Muscle layer of duodenum (tissue), 2 donors: ENCODE results near the gene ST3GAL4.

Experiments used
- H3K27ac ChIP-seq: one replicate; pipeline ENCODE4 v1.7.0; 2013; ENCODE audit warnings: mild to moderate bottlenecking, low read length
- H3K27me3 ChIP-seq: one replicate; pipeline ENCODE4 v1.7.0; 2013; ENCODE audit warnings: low read depth, mild to moderate bottlenecking, control low read depth, low read length
- H3K36me3 ChIP-seq, 2 donors: one replicate each; pipeline ENCODE4 v1.7.0; 2013; ENCODE audit warnings: low read length in 2 of 2, control low read depth in 1 of 2, mild to moderate bottlenecking in 1 of 2; ENCODE audit not compliant: insufficient read depth in 2 of 2, control insufficient read depth in 1 of 2
- H3K4me1 ChIP-seq, 2 donors: one replicate each; pipeline ENCODE4 v1.7.0; 2013; ENCODE audit warnings: low read length in 2 of 2, mild to moderate bottlenecking in 2 of 2, control low read depth in 1 of 2, moderate library complexity in 1 of 2; ENCODE audit not compliant: insufficient read depth in 2 of 2, control insufficient read depth in 1 of 2
- H3K4me3 ChIP-seq, 2 donors: one replicate each; pipeline ENCODE4 v1.7.0; 2013; ENCODE audit warnings: low read length in 2 of 2, low read depth in 1 of 2, mild to moderate bottlenecking in 1 of 2
- H3K9me3 ChIP-seq, 2 donors: one replicate each; pipeline ENCODE4 v1.7.0; 2013; ENCODE audit warnings: low read length in 2 of 2, control low read depth in 1 of 2, mild to moderate bottlenecking in 1 of 2; ENCODE audit not compliant: control insufficient read depth in 1 of 2
- donor health status: healthy.

The ST3GAL4 gene

DNA sequence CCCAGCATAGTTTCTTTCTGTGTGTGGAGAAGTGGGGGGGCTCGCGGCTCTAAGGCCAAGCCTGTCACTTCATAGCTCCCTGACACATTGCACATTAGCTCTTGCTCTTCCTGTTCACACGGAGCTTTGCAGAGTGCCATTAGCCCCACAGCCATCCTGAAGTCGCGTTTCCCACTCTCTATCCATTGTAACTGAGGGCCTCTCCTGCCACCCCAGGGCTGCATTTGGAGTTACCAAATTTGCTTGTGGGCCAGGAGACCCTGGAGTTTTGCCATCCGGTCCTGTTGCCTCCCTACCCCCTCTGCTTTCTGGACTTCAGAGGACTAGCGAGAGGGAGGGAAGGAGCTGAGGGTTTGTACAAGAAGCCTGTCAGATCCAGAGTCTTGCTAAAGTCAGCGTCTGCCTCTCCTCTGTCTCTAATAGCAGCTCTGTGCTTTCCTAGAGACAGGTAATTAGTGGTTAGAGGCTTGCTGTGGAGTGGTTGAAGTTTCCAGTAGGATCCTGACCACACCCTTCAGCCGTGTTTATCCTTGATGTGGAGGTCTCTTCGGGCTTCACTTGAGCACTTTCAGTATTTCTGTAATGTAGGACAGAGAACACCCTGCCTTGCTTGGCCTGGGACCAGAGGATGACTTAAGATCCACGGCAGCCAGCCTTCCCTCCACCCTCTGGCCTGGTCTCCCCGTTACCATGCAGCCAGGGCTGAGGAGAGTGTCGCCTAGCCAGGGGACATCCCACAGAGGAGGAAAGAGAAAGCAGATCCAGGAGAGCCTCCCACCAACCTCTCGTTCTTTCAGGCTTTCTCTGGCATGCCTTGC, 37.5 kb upstream of the ST3GAL4 start:
- Histone ChIP-seq H3K9me3 (no peaks in the 10 kb centered on the region), H3K4me3 (peak overlapping the region in 1 of 2 donors; percentile 39), H3K36me3 (peaks cover 0 to 4% of the 10 kb centered on the region in 2 donors), H3K27me3 (no peaks in the 10 kb centered on the region), H3K27ac (peak overlapping the region; percentile 71), H3K4me1 (peaks cover 22 to 28% of the 10 kb centered on the region in 2 donors)

- Histone ChIP-seq H3K27ac (peak overlapping the region; percentile 71), H3K27me3 (no peaks in the 10 kb centered on the region), H3K36me3 (peaks cover 0 to 4% of the 10 kb centered on the region in 2 donors), H3K4me1 (peaks cover 22 to 28% of the 10 kb centered on the region in 2 donors), H3K4me3 (peak overlapping the region in 1 of 2 donors; percentile 39), H3K9me3 (no peaks in the 10 kb centered on the region)
Observed at GRCh38 chr11:126318574-126319373, 36.7 kb upstream of the ST3GAL4 start.

- H3K4me1 ChIP-seq = peaks cover 22 to 28% of the 10 kb centered on the region in 2 donors
- no peaks in the 10 kb centered on the region for H3K27me3 ChIP-seq
- H3K4me3 ChIP-seq = no peak overlapping the region
- H3K27ac ChIP-seq = peak overlapping the region; percentile 71
- H3K36me3 ChIP-seq = peaks cover 0 to 4% of the 10 kb centered on the region in 2 donors
- no peaks in the 10 kb centered on the region for H3K9me3 ChIP-seq
Observed at GRCh38 chr11:126319374-126319740, 36.1 kb upstream of the ST3GAL4 start.

GRCh38 chr11:126322996-126323395, 32.5 kb upstream of the ST3GAL4 start:
- peaks cover 16 to 18% of the 10 kb centered on the region in 2 donors for H3K4me1 ChIP-seq
- H3K4me3 ChIP-seq = no peak overlapping the region
- H3K27ac ChIP-seq = no peak overlapping the region
- peaks cover 0 to 4% of the 10 kb centered on the region in 2 donors for H3K36me3 ChIP-seq
- H3K9me3 ChIP-seq = no peaks in the 10 kb centered on the region
- no peaks in the 10 kb centered on the region for H3K27me3 ChIP-seq

GRCh38 chr11:126327281-126328000, 28.0 kb upstream of the ST3GAL4 start:
- no peak overlapping the region for H3K27ac ChIP-seq
- H3K9me3 ChIP-seq = no peaks in the 10 kb centered on the region
- no peaks in the 10 kb centered on the region for H3K27me3 ChIP-seq
- no peak overlapping the region for H3K4me3 ChIP-seq
- H3K36me3 ChIP-seq = peaks cover 5 to 6% of the 10 kb centered on the region in 2 donors
- H3K4me1 ChIP-seq = peaks cover 0 to 8% of the 10 kb centered on the region in 2 donors

DNA sequence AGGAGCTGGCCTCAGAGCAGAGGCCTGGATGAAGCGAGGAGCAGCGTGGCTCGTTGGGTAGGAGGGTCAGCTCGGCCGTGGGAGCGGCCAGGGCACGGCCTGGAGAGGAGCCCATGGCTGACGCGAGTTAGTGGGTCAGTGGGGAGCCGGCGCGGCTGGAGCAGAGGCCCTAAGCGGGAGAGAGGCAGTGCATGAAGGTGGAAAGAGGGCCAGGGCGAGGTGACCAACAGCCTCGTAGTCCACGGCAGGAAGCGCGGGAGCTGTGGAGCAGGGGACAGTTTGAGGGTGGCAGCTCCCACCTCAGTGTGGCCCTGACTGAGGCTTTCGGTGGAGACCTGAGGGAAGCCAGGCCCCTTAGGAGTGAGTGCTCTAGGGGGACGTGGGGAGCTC, 27.5 kb upstream of the ST3GAL4 start:
- H3K4me3 ChIP-seq = no peak overlapping the region
- no peaks in the 10 kb centered on the region for H3K27me3 ChIP-seq
- peaks cover 5 to 6% of the 10 kb centered on the region in 2 donors for H3K36me3 ChIP-seq
- H3K27ac ChIP-seq = no peak overlapping the region
- H3K4me1 ChIP-seq = peaks cover 0 to 8% of the 10 kb centered on the region in 2 donors
- H3K9me3 ChIP-seq = no peaks in the 10 kb centered on the region

DNA sequence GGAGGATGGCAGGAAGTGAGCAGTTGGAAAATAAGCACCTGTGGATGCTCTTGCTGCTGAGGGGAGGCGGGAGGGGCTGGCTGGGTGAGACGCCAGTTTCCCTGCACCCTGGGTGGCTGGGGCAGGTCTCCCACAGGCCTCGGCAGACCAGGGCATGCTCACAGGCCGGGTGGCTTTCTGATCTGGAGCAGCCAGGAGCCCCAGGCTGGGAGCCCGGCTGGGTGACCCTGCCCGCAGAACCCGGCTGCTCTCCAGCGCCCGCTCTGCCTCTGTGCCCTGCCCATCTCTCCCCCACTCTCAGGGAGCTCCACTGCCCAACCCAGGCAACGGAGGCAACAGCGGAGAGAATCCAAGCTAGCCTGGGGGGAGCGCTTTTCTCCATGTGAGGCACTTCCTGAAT, 27.0 kb upstream of the ST3GAL4 start:
- Histone ChIP-seq H3K27ac (no peak overlapping the region), H3K4me3 (no peak overlapping the region), H3K27me3 (no peaks in the 10 kb centered on the region), H3K9me3 (no peaks in the 10 kb centered on the region), H3K36me3 (peaks cover 5 to 6% of the 10 kb centered on the region in 2 donors), H3K4me1 (peaks cover 0 to 8% of the 10 kb centered on the region in 2 donors)

DNA sequence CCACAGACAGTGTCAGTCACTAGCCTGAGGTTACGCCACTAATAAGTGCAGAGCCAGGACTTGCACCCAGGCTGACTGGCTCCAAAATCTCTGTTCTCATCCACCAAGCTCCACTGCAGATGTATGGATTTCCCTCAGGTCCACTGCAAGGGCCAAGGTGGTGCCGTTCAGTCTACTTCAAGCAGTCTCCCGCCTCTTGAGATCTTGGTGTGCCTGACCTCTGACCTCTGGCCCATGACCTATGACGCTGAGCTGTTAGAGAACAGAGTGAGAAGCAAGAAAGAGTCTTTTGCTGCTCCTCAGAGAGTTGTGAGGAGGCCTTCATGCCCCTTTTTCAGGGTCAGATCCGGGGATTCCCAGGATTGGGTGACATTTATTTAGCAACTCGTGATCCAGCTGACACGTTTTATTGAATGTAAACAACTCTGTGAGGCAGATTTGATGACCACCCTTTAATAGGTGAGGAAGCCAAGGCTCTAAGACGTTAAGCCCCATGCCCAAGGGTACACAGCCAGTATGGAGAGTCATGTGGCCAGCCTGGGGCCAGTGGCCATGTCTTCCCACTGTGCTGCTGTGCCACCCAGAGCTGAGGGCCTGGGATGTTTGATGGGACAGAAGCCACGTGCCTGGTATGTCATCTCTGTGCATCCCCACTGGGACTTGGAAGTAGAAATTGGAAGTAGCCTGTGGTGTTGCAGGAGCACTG, 26.4 kb upstream of the ST3GAL4 start:
- Histone ChIP-seq H3K27ac (no peak overlapping the region), H3K9me3 (no peaks in the 10 kb centered on the region), H3K4me3 (no peak overlapping the region), H3K27me3 (no peaks in the 10 kb centered on the region), H3K4me1 (peaks cover 0 to 8% of the 10 kb centered on the region in 2 donors), H3K36me3 (peaks cover 5 to 6% of the 10 kb centered on the region in 2 donors)

DNA sequence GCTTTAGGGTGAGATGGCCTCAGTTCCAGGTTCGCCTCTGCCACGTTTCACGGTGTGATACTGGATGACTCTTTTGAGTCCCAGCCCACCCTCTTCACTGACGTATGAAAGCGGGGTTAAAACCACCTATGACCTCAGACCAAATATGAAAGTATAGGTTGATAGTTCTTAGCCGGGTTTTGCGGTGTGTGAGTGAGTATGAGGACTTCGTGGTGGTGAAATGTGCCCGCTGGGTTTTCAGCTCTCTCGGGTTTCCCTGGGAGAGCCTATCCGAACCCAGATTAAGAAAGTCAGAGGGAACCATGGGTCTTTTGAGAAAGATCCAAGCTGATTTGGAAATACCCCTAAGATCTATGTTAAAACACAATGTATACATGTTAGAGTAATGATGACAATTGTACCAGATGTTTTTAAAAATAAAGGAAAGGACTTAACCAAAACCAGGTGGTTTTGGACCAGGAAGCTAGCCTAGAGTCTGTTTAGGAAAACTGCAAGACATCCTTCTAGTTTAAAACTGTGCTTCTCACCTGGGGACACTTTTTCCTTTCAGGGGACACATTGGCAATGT, 25.8 kb upstream of the ST3GAL4 start:
- Histone ChIP-seq H3K9me3 (no peaks in the 10 kb centered on the region), H3K27me3 (no peaks in the 10 kb centered on the region), H3K27ac (no peak overlapping the region), H3K36me3 (peaks cover 5 to 6% of the 10 kb centered on the region in 2 donors), H3K4me1 (peaks cover 0 to 8% of the 10 kb centered on the region in 2 donors), H3K4me3 (no peak overlapping the region)

- Histone ChIP-seq H3K9me3 (no peaks in the 10 kb centered on the region), H3K27ac (no peak overlapping the region), H3K27me3 (no peaks in the 10 kb centered on the region), H3K4me3 (no peak overlapping the region), H3K4me1 (peaks cover 0 to 8% of the 10 kb centered on the region in 2 donors), H3K36me3 (peaks cover 5 to 6% of the 10 kb centered on the region in 2 donors)
Observed at GRCh38 chr11:126331286-126331685, 24.2 kb upstream of the ST3GAL4 start.
